Measurements from ENCODE around the gene DNAH12.

GRCh38 chr3:57451150-57451846, 92.8 kb downstream of the DNAH12 start:
- TF ChIP-seq POLR2A (IDR thresholded peaks at IDR 0.05; ENCODE audit: low read depth, low read length) (no peak), CTCF (conservative IDR thresholded peaks at IDR 0.05; ENCODE audit: low read depth, low read length) (no peak)

Data from IMR-90 (cell line).